ENCODE data around the gene RPS15.

GRCh38 chr19:1409204-1410005 lies 28.8 kb upstream of the RPS15 start:
- TF ChIP-seq YY1 (IDR thresholded peaks at IDR 0.05; ENCODE audit: insufficient read depth, insufficient read length), result no peak
- no peak for TF ChIP-seq SUZ12 (IDR thresholded peaks at IDR 0.05; ENCODE audit: extremely low read depth, insufficient read depth, insufficient read length)
